ENCODE measurements around the gene EML1. TPM values are rescaled to one million over a fixed set of nuclear protein-coding genes. Genes with fewer than 3 reads are reported as not detected.

Gene EML1
- total and polyA plus RNA-seq, 2 of the 13 experiments (the other 11 are each of a cell fraction or from before 2014, with no cell fraction given) = 0.59 to 1.7 TPM

DNA sequence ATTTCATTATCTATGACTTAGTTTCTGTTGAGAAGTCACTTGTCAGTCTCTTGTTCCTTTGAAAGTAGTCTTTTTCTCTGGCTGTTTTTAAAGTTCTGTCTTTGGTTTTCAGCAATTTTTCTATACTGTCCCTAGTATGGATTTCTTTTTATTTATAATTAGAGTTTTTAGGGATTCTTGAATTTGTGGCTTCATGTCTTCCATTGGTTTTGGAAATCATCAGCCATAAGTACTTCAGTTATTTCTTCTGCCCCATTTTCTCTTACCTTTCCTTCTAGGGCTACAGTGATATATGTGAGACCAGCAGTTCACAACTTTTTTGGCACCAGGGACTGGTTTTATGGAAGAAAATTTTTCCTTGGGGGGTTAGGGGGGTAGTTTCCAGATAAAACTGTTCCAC is 182.0 kb downstream of the EML1 start:
- Histone ChIP-seq H3K4me2 (ENCODE audit: low read depth, low read length) (no peak overlapping the region), H3K79me2 (ENCODE audit: insufficient read depth, low read length) (peaks cover 37% of the 10 kb centered on the region), H3K36me3 (replicated peaks in 1 of 2; ENCODE audit: control insufficient read depth in 1 of 2, insufficient read depth in 2 of 2, low read length in 2 of 2) (no peaks in the 10 kb centered on the region), H3K4me3 (replicated peaks in 1 of 3; ENCODE audit: insufficient read depth in 1 of 3, low read depth in 2 of 3, low read length in 3 of 3) (no peak overlapping the region), H2AFZ (ENCODE audit: low read length) (no peak overlapping the region), H3K27me3 (ENCODE audit: control insufficient read depth in 1 of 2, insufficient read depth in 2 of 2, low read length in 2 of 2) (peaks cover 0 to 4% of the 10 kb centered on the region in 2 experiments; a peak in 2 of 5 replicates), H3K9me3 (ENCODE audit: low read length) (no peaks in the 10 kb centered on the region), H3K27ac (ENCODE audit: extremely low read length, insufficient read depth, low read length) (no peak overlapping the region), H3K9ac (ENCODE audit: insufficient read depth, low read depth, low read length) (no peak overlapping the region), H4K20me1 (ENCODE audit: insufficient read depth, low read length) (0 out of 2 replicates have a peak, but pooled peaks cover 2% of the 10 kb centered on the region), H3K4me1 (ENCODE audit: insufficient read depth, low read length) (peaks cover 22% of the 10 kb centered on the region)
- in situ Hi-C loops (cut with HindIII; ENCODE audit: extremely low pct_ligation_motif_present, low pct_unique_long_range_greater_than_20kb) (no loop called here), intact Hi-C loops (cut with micrococcal nuclease; ENCODE audit: unreplicated experiment) (no loop called here)
- CTCF ChIA-PET (ENCODE audit: low intra/inter-chr PET ratio, low total read pairs) = no interaction called here
- no TSS peak for BruUV-seq (replicated peaks)
- POLR2A ChIA-PET = no interaction called here
- FAIRE-seq (no peak), DNase-seq (ENCODE audit: low spot score) (no peak), ATAC-seq (no peak)
- no peak for TF ChIP-seq GTF3A (CRISPR knock-in tag; conservative IDR thresholded peaks at IDR 0.05)
- no peak for TF ChIP-seq YEATS2 (CRISPR knock-in tag; IDR thresholded peaks at IDR 0.05; ENCODE audit: borderline replicate concordance)
- no peak for TF ChIP-seq ZNF441 (CRISPR knock-in tag; IDR thresholded peaks at IDR 0.05; ENCODE audit: borderline replicate concordance)
- no peak for TF ChIP-seq ZNF674 (CRISPR knock-in tag; IDR thresholded peaks at IDR 0.05; ENCODE audit: low read depth)
- no peak for TF ChIP-seq MED8 (CRISPR knock-in tag; IDR thresholded peaks at IDR 0.05; ENCODE audit: insufficient replicate concordance)
- no peak for TF ChIP-seq ZNF766 (CRISPR knock-in tag; IDR thresholded peaks at IDR 0.05; ENCODE audit: borderline replicate concordance)
- TF ChIP-seq ZNF75D (CRISPR knock-in tag; IDR thresholded peaks at IDR 0.05; ENCODE audit: borderline replicate concordance) = no peak
- TF ChIP-seq YEATS4 (CRISPR knock-in tag; IDR thresholded peaks at IDR 0.05; ENCODE audit: borderline replicate concordance) = no peak
- TF ChIP-seq SIN3A (IDR thresholded peaks at IDR 0.05; ENCODE audit: borderline replicate concordance, low read depth, low read length) = no peak
- no peak for TF ChIP-seq ZNF660 (CRISPR knock-in tag; IDR thresholded peaks at IDR 0.05; ENCODE audit: borderline replicate concordance, low read depth)
- no peak for TF ChIP-seq CCAR2 (optimal IDR thresholded peaks at IDR 0.05; ENCODE audit: low read depth, low read length)
- TF ChIP-seq, protein P1, sequence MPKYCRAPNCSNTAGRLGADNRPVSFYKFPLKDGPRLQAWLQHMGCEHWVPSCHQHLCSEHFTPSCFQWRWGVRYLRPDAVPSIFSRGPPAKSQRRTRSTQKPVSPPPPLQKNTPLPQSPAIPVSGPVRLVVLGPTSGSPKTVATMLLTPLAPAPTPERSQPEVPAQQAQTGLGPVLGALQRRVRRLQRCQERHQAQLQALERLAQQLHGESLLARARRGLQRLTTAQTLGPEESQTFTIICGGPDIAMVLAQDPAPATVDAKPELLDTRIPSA (CRISPR knock-in tag; IDR thresholded peaks at IDR 0.05; ENCODE audit: borderline replicate concordance) = no peak
- TF ChIP-seq, protein P2, sequence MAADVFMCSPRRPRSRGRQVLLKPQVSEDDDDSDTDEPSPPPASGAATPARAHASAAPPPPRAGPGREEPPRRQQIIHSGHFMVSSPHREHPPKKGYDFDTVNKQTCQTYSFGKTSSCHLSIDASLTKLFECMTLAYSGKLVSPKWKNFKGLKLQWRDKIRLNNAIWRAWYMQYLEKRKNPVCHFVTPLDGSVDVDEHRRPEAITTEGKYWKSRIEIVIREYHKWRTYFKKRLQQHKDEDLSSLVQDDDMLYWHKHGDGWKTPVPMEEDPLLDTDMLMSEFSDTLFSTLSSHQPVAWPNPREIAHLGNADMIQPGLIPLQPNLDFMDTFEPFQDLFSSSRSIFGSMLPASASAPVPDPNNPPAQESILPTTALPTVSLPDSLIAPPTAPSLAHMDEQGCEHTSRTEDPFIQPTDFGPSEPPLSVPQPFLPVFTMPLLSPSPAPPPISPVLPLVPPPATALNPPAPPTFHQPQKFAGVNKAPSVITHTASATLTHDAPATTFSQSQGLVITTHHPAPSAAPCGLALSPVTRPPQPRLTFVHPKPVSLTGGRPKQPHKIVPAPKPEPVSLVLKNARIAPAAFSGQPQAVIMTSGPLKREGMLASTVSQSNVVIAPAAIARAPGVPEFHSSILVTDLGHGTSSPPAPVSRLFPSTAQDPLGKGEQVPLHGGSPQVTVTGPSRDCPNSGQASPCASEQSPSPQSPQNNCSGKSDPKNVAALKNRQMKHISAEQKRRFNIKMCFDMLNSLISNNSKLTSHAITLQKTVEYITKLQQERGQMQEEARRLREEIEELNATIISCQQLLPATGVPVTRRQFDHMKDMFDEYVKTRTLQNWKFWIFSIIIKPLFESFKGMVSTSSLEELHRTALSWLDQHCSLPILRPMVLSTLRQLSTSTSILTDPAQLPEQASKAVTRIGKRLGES (CRISPR knock-in tag; IDR thresholded peaks at IDR 0.05; ENCODE audit: borderline replicate concordance) = no peak
- TF ChIP-seq, protein P3, sequence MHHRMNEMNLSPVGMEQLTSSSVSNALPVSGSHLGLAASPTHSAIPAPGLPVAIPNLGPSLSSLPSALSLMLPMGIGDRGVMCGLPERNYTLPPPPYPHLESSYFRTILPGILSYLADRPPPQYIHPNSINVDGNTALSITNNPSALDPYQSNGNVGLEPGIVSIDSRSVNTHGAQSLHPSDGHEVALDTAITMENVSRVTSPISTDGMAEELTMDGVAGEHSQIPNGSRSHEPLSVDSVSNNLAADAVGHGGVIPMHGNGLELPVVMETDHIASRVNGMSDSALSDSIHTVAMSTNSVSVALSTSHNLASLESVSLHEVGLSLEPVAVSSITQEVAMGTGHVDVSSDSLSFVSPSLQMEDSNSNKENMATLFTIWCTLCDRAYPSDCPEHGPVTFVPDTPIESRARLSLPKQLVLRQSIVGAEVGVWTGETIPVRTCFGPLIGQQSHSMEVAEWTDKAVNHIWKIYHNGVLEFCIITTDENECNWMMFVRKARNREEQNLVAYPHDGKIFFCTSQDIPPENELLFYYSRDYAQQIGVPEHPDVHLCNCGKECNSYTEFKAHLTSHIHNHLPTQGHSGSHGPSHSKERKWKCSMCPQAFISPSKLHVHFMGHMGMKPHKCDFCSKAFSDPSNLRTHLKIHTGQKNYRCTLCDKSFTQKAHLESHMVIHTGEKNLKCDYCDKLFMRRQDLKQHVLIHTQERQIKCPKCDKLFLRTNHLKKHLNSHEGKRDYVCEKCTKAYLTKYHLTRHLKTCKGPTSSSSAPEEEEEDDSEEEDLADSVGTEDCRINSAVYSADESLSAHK (CRISPR knock-in tag; IDR thresholded peaks at IDR 0.05; ENCODE audit: borderline replicate concordance) = no peak
- TF ChIP-seq ZFP41 (CRISPR knock-in tag; IDR thresholded peaks at IDR 0.05; ENCODE audit: borderline replicate concordance) = no peak
- no peak for TF ChIP-seq NFKB2 (CRISPR knock-in tag; IDR thresholded peaks at IDR 0.05; ENCODE audit: borderline replicate concordance)
- no peak for TF ChIP-seq IKZF1 (IDR thresholded peaks at IDR 0.05)
- no peak for TF ChIP-seq NR2F1 (CRISPR knock-in tag; IDR thresholded peaks at IDR 0.05)
